Smooth muscle cell (in vitro differentiated cells): ENCODE measurements around the gene RSPH6A. TPM values are rescaled to one million over a fixed set of nuclear protein-coding genes. Genes with fewer than 3 reads are reported as not detected.

Experiments
- DNase-seq: peaks from one replicate; lab custom pipeline; 2025; ENCODE audit not compliant: unreplicated experiment; lab: John Stamatoyannopoulos, UW
- H2AFZ ChIP-seq: fragments of 200-600 bp; sonication (generic); 2 replicates; pipeline ENCODE4 v1.6.0; 2016; ENCODE audit warnings: antibody characterized with exemption, low read depth, mild to moderate bottlenecking
- H3F3A ChIP-seq: fragments of 200-600 bp; sonication (generic); 2 replicates; pipeline ENCODE4 v1.6.0; 2017; ENCODE audit warnings: antibody characterized with exemption, low read depth
- H3K27ac ChIP-seq: fragments of 200-600 bp; sonication (generic); 2 replicates; pipeline ENCODE4 v1.5.1; 2016; ENCODE audit warnings: low read depth, mild to moderate bottlenecking
- H3K27me3 ChIP-seq: fragments of 200-600 bp; sonication (generic); 2 replicates; pipeline ENCODE4 v1.6.1; 2016; ENCODE audit warnings: low read depth, mild to moderate bottlenecking
- H3K36me3 ChIP-seq: fragments of 200-600 bp; sonication (generic); 2 replicates; pipeline ENCODE4 v1.5.1; 2016; ENCODE audit warnings: low read depth
- H3K4me1 ChIP-seq: fragments of 200-600 bp; sonication (generic); 2 replicates; pipeline ENCODE4 v1.5.1; 2016; ENCODE audit warnings: low read depth
- H3K4me2 ChIP-seq: fragments of 200-600 bp; sonication (generic); 2 replicates; pipeline ENCODE4 v1.6.0; 2016; ENCODE audit warnings: mild to moderate bottlenecking
- H3K4me3 ChIP-seq: fragments of 200-600 bp; sonication (generic); 2 replicates; pipeline ENCODE4 v1.5.1; 2016; ENCODE audit warnings: mild to moderate bottlenecking
- H3K79me2 ChIP-seq: fragments of 200-600 bp; sonication (generic); 2 replicates; pipeline ENCODE4 v1.6.0; 2016; ENCODE audit warnings: low read depth, mild to moderate bottlenecking
- H3K9ac ChIP-seq: fragments of 200-600 bp; sonication (generic); 2 replicates; pipeline ENCODE4 v1.6.0; 2016; ENCODE audit warnings: low read depth
- H3K9me3 ChIP-seq: fragments of 200-600 bp; sonication (generic); replicated peaks from 2 replicates; pipeline ENCODE4 v1.5.1; 2016; ENCODE audit warnings: low read depth
- H4K20me1 ChIP-seq: fragments of 200-600 bp; sonication (generic); 2 replicates; pipeline ENCODE4 v1.6.0; 2016; ENCODE audit warnings: low read depth
- CTCF ChIP-seq: fragments of 200-600 bp; sonication (generic); IDR thresholded peaks from 2 replicates; pipeline ENCODE4 v1.5.1; 2017; ENCODE audit warnings: borderline replicate concordance, mild to moderate bottlenecking, antibody characterized with exemption; ENCODE audit not compliant: insufficient read depth, poor library complexity, severe bottlenecking
- whole genome bisulfite sequencing: methylation state at CpG from one replicate; pipeline ENCODE4 v1.1.7; 2016; ENCODE audit warnings: low lambda C conversion rate; 5-methylcytosine and 5-hydroxymethylcytosine counted together
- polyA plus RNA-seq: library from polyadenylated mRNA; unstranded; fragments of >200 nt; fragmentation: Nextera tagmentation; extraction: Ambion mirVana; gene quantifications from 2 replicates; pipeline ENCODE4 v1.2.1, GENCODE V29; 2016
- total RNA-seq: library from RNA; depleted of rRNA; stranded (reverse); fragments of >200 nt; gene quantifications from 2 replicates; pipeline ENCODE4 v1.2.3, GENCODE V29; 2014

Gene RSPH6A
- total and polyA plus RNA-seq, 2 experiments from 2014 or later: 0.15 TPM; not detected in 1

- Histone ChIP-seq H4K20me1 (no peaks in the 10 kb centered on the region), H3K36me3 (peaks cover 30% of the 10 kb centered on the region), H3K27me3 (no peaks in the 10 kb centered on the region), H3K79me2 (no peaks in the 10 kb centered on the region), H3K27ac (no peak overlapping the region), H3K9ac (no peak overlapping the region), H3K4me2 (no peak overlapping the region), H3K4me3 (no peak overlapping the region), H3K4me1 (no peaks in the 10 kb centered on the region), H3K9me3 (no peaks in the 10 kb centered on the region), H2AFZ (no peak overlapping the region), H3F3A (no peaks in the 10 kb centered on the region)
- no peak for TF ChIP-seq CTCF
- WGBS: 97% methylated on average over 7 of the region's 7 CpGs
- DNase-seq: no peak
Measured at GRCh38 chr19:45834970-45835369, 19.9 kb upstream of the RSPH6A start.

GRCh38 chr19:45828945-45829344 is 13.8 kb upstream of the RSPH6A start:
- H3F3A ChIP-seq: no peaks in the 10 kb centered on the region
- no peaks in the 10 kb centered on the region for H3K27me3 ChIP-seq
- no peak overlapping the region for H3K4me2 ChIP-seq
- H3K4me3 ChIP-seq: no peak overlapping the region
- no peaks in the 10 kb centered on the region for H3K4me1 ChIP-seq
- no peak overlapping the region for H2AFZ ChIP-seq
- H3K79me2 ChIP-seq: no peaks in the 10 kb centered on the region
- H3K36me3 ChIP-seq: no peaks in the 10 kb centered on the region
- no peak overlapping the region for H3K27ac ChIP-seq
- WGBS: 99% methylated on average over 16 of the region's 16 CpGs
- no peak for TF ChIP-seq CTCF
- no peak for DNase-seq
- no peaks in the 10 kb centered on the region for H3K9me3 ChIP-seq
- H4K20me1 ChIP-seq: no peaks in the 10 kb centered on the region
- H3K9ac ChIP-seq: no peak overlapping the region

- Histone ChIP-seq H3K27ac (no peak overlapping the region), H3K9ac (no peak overlapping the region), H2AFZ (no peak overlapping the region), H3K36me3 (no peaks in the 10 kb centered on the region), H3K9me3 (no peaks in the 10 kb centered on the region), H4K20me1 (no peaks in the 10 kb centered on the region), H3K4me2 (no peak overlapping the region), H3K27me3 (no peaks in the 10 kb centered on the region), H3K4me1 (no peaks in the 10 kb centered on the region), H3K79me2 (no peaks in the 10 kb centered on the region), H3F3A (no peaks in the 10 kb centered on the region), H3K4me3 (no peak overlapping the region)
- 99% methylated on average over 8 of the region's 9 CpGs for whole genome bisulfite sequencing
- TF ChIP-seq CTCF: no peak
- no peak for DNase-seq
Measured at GRCh38 chr19:45828523-45828922, 13.4 kb upstream of the RSPH6A start.

- H3K27me3 ChIP-seq: no peaks in the 10 kb centered on the region
- no peaks in the 10 kb centered on the region for H3K4me1 ChIP-seq
- no peak overlapping the region for H3K9ac ChIP-seq
- H3F3A ChIP-seq: no peaks in the 10 kb centered on the region
- no peak overlapping the region for H3K4me3 ChIP-seq
- H4K20me1 ChIP-seq: no peaks in the 10 kb centered on the region
- no peak overlapping the region for H3K4me2 ChIP-seq
- no peak overlapping the region for H3K27ac ChIP-seq
- no peaks in the 10 kb centered on the region for H3K36me3 ChIP-seq
- 97% methylated on average over 16 of the region's 16 CpGs for WGBS
- no peaks in the 10 kb centered on the region for H3K79me2 ChIP-seq
- H3K9me3 ChIP-seq: no peaks in the 10 kb centered on the region
- no peak overlapping the region for H2AFZ ChIP-seq
- DNase-seq: no peak
- no peak for TF ChIP-seq CTCF
Measured at GRCh38 chr19:45827459-45828093, 12.5 kb upstream of the RSPH6A start.
